ENCODE results near the gene MAP3K21.

MAP3K21 gene

DNA sequence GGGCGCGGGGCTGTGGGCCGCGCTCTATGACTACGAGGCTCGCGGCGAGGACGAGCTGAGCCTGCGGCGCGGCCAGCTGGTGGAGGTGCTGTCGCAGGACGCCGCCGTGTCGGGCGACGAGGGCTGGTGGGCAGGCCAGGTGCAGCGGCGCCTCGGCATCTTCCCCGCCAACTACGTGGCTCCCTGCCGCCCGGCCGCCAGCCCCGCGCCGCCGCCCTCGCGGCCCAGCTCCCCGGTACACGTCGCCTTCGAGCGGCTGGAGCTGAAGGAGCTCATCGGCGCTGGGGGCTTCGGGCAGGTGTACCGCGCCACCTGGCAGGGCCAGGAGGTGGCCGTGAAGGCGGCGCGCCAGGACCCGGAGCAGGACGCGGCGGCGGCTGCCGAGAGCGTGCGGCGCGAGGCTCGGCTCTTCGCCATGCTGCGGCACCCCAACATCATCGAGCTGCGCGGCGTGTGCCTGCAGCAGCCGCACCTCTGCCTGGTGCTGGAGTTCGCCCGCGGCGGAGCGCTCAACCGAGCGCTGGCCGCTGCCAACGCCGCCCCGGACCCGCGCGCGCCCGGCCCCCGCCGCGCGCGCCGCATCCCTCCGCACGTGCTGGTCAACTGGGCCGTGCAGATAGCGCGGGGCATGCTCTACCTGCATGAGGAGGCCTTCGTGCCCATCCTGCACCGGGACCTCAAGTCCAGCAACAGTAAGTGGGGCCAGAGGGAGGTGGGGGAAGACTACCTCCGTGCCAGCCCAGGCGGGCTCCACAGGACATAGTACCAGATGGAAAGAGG lies 808 bp downstream of the MAP3K21 start (continued):
- TF ChIP-seq, protein P1, sequence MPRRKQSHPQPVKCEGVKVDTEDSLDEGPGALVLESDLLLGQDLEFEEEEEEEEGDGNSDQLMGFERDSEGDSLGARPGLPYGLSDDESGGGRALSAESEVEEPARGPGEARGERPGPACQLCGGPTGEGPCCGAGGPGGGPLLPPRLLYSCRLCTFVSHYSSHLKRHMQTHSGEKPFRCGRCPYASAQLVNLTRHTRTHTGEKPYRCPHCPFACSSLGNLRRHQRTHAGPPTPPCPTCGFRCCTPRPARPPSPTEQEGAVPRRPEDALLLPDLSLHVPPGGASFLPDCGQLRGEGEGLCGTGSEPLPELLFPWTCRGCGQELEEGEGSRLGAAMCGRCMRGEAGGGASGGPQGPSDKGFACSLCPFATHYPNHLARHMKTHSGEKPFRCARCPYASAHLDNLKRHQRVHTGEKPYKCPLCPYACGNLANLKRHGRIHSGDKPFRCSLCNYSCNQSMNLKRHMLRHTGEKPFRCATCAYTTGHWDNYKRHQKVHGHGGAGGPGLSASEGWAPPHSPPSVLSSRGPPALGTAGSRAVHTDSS (tag by site-specific recombination; IDR thresholded peaks at IDR 0.05), result no peak
- TF ChIP-seq SCRT2 (tag by site-specific recombination; IDR thresholded peaks at IDR 0.05), result no peak
- 0 out of 2 replicates have a peak, but pooled peaks have one; percentile 1 for TF ChIP-seq ZNF561 (tag by site-specific recombination; IDR thresholded peaks at IDR 0.05; ENCODE audit: borderline replicate concordance)
- TF ChIP-seq, protein P2, sequence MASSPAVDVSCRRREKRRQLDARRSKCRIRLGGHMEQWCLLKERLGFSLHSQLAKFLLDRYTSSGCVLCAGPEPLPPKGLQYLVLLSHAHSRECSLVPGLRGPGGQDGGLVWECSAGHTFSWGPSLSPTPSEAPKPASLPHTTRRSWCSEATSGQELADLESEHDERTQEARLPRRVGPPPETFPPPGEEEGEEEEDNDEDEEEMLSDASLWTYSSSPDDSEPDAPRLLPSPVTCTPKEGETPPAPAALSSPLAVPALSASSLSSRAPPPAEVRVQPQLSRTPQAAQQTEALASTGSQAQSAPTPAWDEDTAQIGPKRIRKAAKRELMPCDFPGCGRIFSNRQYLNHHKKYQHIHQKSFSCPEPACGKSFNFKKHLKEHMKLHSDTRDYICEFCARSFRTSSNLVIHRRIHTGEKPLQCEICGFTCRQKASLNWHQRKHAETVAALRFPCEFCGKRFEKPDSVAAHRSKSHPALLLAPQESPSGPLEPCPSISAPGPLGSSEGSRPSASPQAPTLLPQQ (tag by site-specific recombination; IDR thresholded peaks at IDR 0.05), result peak; percentile 54
- peak; percentile 48; the same call in 1 of the 2 replicates for TF ChIP-seq KLF10 (tag by site-specific recombination; IDR thresholded peaks at IDR 0.05)
- TF ChIP-seq ZNF664 (tag by site-specific recombination; IDR thresholded peaks at IDR 0.05), result no peak
- TF ChIP-seq ZNF76 (tag by site-specific recombination; IDR thresholded peaks at IDR 0.05; ENCODE audit: borderline replicate concordance, low read depth), result peak; percentile 62; the same call in 1 of the 2 replicates
- TF ChIP-seq, protein P3, sequence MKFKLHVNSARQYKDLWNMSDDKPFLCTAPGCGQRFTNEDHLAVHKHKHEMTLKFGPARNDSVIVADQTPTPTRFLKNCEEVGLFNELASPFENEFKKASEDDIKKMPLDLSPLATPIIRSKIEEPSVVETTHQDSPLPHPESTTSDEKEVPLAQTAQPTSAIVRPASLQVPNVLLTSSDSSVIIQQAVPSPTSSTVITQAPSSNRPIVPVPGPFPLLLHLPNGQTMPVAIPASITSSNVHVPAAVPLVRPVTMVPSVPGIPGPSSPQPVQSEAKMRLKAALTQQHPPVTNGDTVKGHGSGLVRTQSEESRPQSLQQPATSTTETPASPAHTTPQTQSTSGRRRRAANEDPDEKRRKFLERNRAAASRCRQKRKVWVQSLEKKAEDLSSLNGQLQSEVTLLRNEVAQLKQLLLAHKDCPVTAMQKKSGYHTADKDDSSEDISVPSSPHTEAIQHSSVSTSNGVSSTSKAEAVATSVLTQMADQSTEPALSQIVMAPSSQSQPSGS (tag by site-specific recombination; IDR thresholded peaks at IDR 0.05; ENCODE audit: low read depth), result no peak
- TF ChIP-seq, protein P4, sequence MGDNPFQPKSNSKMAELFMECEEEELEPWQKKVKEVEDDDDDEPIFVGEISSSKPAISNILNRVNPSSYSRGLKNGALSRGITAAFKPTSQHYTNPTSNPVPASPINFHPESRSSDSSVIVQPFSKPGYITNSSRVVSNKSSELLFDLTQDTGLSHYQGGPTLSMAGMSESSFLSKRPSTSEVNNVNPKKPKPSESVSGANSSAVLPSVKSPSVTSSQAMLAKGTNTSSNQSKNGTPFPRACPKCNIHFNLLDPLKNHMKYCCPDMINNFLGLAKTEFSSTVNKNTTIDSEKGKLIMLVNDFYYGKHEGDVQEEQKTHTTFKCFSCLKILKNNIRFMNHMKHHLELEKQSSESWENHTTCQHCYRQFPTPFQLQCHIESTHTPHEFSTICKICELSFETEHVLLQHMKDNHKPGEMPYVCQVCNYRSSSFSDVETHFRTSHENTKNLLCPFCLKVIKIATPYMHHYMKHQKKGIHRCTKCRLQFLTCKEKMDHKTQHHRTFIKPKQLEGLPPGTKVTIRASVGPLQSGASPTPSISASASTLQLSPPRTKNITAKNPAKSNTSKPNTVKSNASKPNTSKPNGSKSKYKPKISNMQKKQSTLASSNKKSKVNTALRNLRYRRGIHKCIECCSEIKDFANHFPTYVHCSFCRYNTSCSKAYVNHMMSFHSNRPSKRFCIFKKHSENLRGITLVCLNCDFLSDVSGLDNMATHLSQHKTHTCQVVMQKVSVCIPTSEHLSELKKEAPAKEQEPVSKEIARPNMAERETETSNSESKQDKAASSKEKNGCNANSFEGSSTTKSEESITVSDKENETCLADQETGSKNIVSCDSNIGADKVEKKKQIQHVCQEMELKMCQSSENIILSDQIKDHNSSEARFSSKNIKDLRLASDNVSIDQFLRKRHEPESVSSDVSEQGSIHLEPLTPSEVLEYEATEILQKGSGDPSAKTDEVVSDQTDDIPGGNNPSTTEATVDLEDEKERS (tag by site-specific recombination; IDR thresholded peaks at IDR 0.05), result 0 out of 2 replicates have a peak, but pooled peaks have one; percentile 30
- peak; percentile 9; the same call in 1 of the 2 replicates for TF ChIP-seq ZSCAN30 (tag by site-specific recombination; IDR thresholded peaks at IDR 0.05)
- TF ChIP-seq ZNF701 (tag by site-specific recombination; IDR thresholded peaks at IDR 0.05), result no peak
- TF ChIP-seq HOXC10 (CRISPR knock-in tag; IDR thresholded peaks at IDR 0.05), result 0 out of 2 replicates have a peak, but pooled peaks have one; percentile 93
- TF ChIP-seq, protein P5, sequence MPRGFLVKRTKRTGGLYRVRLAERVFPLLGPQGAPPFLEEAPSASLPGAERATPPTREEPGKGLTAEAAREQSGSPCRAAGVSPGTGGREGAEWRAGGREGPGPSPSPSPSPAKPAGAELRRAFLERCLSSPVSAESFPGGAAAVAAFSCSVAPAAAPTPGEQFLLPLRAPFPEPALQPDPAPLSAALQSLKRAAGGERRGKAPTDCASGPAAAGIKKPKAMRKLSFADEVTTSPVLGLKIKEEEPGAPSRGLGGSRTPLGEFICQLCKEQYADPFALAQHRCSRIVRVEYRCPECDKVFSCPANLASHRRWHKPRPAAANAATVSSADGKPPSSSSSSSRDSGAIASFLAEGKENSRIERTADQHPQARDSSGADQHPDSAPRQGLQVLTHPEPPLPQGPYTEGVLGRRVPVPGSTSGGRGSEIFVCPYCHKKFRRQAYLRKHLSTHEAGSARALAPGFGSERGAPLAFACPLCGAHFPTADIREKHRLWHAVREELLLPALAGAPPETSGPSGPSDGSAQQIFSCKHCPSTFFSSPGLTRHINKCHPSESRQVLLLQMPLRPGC (tag by site-specific recombination; IDR thresholded peaks at IDR 0.05), result no peak
- TF ChIP-seq ZNF391 (tag by site-specific recombination; IDR thresholded peaks at IDR 0.05; ENCODE audit: borderline replicate concordance, low read depth), result no peak
- TF ChIP-seq, protein P6, sequence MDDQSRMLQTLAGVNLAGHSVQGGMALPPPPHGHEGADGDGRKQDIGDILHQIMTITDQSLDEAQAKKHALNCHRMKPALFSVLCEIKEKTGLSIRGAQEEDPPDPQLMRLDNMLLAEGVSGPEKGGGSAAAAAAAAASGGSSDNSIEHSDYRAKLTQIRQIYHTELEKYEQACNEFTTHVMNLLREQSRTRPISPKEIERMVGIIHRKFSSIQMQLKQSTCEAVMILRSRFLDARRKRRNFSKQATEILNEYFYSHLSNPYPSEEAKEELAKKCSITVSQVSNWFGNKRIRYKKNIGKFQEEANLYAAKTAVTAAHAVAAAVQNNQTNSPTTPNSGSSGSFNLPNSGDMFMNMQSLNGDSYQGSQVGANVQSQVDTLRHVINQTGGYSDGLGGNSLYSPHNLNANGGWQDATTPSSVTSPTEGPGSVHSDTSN (CRISPR knock-in tag; IDR thresholded peaks at IDR 0.05), result peak; percentile 54; the same call in 1 of the 2 replicates
- TF ChIP-seq, protein P7, sequence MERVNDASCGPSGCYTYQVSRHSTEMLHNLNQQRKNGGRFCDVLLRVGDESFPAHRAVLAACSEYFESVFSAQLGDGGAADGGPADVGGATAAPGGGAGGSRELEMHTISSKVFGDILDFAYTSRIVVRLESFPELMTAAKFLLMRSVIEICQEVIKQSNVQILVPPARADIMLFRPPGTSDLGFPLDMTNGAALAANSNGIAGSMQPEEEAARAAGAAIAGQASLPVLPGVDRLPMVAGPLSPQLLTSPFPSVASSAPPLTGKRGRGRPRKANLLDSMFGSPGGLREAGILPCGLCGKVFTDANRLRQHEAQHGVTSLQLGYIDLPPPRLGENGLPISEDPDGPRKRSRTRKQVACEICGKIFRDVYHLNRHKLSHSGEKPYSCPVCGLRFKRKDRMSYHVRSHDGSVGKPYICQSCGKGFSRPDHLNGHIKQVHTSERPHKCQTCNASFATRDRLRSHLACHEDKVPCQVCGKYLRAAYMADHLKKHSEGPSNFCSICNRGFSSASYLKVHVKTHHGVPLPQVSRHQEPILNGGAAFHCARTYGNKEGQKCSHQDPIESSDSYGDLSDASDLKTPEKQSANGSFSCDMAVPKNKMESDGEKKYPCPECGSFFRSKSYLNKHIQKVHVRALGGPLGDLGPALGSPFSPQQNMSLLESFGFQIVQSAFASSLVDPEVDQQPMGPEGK (tag by site-specific recombination; IDR thresholded peaks at IDR 0.05), result 0 out of 2 replicates have a peak, but pooled peaks have one; percentile 36
- TF ChIP-seq ZBTB8A (tag by site-specific recombination; IDR thresholded peaks at IDR 0.05), result 0 out of 2 replicates have a peak, but pooled peaks have one; percentile 26

Data from HEK293 (cell line).